NOMO-1 treated with DMSO at 0.1 percent for 48 hours (cell line): ENCODE data around the gene ZC3H4.

Experiments
- DNase-seq: peaks from one replicate; lab custom pipeline; 2025; ENCODE audit not compliant: unreplicated experiment; lab: John Stamatoyannopoulos, UW

Gene ZC3H4

DNA sequence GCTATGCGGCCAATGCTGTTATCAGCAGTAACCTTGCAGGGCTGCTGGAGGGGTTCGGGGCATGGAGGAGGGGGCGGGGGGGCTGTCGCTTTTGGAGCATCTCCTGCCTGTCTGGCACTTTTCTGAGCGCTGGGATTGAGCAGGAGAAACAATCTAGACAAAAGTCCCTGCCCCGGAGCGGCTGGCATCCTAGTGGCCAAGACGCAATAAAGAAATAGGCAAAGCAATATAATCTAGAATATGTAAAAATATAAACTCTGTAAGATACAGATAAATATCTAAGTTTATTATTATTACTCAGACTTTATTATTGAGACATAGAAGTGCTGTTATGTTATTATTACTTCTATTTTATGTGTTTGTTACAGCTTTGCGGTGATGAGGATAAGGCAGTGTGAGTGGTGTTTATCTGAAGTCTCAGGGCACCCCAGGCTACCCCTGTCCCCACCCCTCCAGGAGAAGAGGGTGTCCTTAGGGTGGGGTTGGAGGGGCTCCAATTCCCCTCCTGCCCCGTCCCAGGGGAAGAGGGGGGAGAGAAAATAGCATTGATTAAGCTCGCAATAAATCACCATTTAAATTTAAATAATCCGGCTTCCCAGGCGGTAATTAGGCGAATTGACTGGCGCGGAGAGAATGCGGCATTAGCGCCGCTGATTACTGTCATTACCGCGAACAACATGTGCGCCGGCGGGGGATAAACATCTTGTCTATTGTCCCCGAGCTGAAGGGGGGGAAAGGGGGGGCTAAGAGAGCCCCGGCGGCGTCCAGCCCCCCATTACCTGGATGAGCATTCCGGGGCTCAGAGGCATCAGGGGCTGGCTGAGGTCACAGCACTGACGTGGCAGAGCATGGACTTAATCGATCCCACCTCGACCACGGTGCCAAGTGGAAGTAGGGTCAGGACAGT is 90.8 kb downstream of the ZC3H4 start:
- no peak for DNase-seq

DNA sequence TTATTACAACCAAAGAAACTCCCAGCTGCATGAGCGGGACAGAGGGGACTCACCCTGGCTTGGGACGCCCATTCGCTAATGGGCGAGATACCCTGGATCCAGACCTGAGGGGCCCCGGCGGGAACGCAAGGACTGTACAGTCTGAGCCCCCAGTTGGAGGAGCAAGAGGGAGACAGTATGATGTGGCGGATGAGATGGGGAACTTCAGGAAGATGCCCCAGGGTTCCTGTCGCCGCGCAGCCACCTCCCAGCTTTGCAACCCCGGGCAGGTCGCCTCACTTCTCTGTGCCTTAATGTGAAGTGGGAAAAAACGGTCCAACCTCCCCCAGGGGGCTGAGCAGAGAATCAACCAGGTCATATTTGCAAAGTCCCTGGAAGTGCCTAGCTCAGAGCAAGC is 91.4 kb downstream of the ZC3H4 start:
- no peak for DNase-seq

DNA sequence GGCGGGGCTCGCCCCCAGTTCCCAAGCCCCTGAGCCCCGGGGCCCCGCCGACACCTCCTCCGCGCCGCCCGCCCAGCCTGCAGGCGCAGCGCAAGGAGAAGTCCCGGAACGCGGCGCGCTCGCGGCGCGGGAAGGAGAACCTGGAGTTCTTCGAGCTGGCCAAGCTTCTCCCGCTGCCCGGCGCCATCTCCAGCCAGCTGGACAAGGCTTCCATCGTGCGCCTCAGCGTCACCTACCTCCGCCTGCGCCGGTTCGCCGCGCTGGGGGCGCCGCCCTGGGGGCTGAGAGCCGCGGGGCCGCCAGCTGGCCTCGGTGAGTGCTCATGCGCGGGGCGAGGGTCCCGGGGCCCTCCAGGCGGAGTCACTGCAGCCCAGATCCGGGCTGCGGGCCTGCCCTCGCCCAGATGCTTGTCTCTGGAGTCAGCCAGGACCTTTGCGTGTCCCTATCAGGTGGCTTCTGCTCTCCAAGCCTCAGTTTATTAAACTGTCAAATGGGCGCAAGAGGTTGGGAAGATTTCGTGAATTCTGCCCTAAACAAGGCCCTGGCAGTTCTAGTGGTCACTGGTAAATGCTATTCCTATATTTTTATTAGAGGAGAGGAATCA is 91.9 kb downstream of the ZC3H4 start:
- no peak for DNase-seq

- DNase-seq, result no peak
Observed at GRCh38 chr19:47020992-47021496, 92.5 kb downstream of the ZC3H4 start.

DNA sequence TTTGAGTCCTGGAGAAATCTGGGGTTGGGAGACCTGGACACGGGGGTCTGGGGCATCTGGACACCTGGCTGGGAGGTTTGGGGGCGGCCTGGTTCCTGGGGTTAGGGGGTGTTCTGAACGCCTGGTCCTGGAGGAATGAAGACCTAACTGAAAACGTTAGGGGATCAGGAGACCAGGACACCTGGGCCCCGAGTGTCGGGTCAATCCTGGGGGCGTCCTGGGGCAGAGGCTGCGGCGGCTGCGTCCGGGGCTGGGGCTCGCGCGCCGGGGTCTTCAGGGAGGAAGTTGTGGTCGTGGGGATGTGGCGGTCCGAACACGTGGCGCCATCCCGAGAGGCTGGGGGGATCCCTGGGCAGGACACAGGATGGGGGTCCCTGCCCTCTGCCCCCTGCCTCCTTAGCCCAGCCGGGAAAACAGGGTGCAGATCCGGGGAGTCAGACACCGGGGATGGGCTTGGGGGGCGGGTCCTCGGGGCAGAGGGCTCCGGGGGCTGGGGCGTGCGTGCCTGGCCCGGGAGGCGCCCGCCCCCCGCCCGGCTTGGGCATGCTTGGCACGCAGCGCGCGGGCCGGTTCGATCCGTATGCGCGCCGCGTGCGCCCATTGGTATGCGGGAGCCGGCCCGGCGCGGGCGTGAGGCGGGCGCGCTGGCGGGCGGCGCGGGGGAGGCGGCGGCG is 93.3 kb downstream of the ZC3H4 start:
- DNase-seq, result no peak

DNA sequence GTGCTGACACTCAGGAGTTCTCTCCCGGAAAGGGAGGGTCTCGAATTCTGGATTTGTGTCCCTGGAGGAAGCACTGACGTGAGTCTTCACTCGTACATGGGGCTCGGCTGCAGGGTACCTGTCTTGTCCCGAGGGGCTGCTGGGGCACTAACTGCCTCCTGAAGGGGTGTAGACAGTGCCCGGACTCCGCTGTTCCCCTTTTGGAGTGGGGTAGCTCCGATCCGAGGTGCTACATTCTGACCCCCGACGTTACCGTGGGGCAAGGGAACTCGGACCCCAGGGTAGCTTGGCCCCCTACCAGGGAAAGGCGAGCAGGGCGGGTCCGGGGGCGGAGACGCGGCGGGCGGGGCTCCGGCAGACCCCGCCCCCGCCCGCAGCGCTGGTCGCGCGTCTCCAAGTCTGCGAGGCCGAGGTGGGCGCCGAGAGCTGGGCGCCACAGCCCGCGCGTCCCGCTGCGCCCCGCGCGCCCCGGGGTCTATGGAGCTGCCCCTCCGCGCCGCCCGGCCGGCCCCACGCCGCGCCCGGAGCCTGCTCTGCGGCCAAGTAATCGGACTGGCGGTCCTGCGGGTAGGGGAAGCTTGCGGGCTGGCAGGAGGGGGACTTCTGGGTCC is 94.0 kb downstream of the ZC3H4 start, which contains the start of gene NPAS1:
Gene NPAS1 (plus strand): TSS at position 407 of the 611 bp plus-strand sequence. CDS start 1,211 bp downstream, outside the sequence.
- DNase-seq, result no peak

DNA sequence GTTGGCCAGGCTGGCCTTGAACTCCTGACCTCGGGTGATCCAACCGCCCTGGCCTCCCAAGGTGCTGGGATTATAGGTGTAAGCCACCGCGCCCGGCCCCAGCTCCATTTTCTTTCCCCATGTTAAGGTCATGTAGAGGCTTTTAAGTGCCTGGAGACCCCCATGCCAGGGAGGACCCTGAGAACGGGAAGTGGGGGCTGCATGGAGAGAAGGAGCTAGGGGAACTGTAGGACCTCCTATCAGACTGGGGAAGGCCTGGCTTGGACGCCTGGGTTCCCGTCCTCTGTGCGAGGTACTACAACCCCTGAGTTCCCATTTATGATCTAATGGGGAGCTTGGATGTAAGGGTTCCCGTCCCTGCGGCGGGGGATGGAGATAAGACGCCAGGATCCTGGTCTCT is 94.7 kb downstream of the ZC3H4 start:
- no peak for DNase-seq
